Natural killer cell (primary cell): Measurements from ENCODE around the gene PTPRN2. TPM values are rescaled to one million over a fixed set of nuclear protein-coding genes. Genes with fewer than 3 reads are reported as not detected.

ENCODE experiments used
- ATAC-seq, 3 donors: fragments of 150-1000 bp in 2 of 3; fragments of 200-7000 bp in 1 of 3; cut with Tn5 transposase; 1 replicate in 1 of 3; 2 replicates in 2 of 3; pipeline ENCODE4 v1.10.0; 2021; ENCODE audit warnings: mild to moderate bottlenecking in 2 of 3, moderate library complexity in 2 of 3
- DNase-seq, 2 donors: peaks; one replicate each; pipeline versions ENCODE4 v3.0.0 to v3.0.0-alpha.2; 2013 to 2021; ENCODE audit warnings: mixed read lengths in 1 of 2
- H3K27ac ChIP-seq: one replicate; pipeline ENCODE4 v1.5.1; 2013; ENCODE audit warnings: mild to moderate bottlenecking, low read length
- H3K27me3 ChIP-seq: one replicate; pipeline ENCODE4 v1.6.1; 2013; ENCODE audit warnings: low read length; ENCODE audit not compliant: control insufficient read depth, insufficient read depth
- H3K36me3 ChIP-seq: one replicate; pipeline ENCODE4 v1.6.1; 2013; ENCODE audit warnings: low read length; ENCODE audit not compliant: control insufficient read depth, insufficient read depth
- H3K4me1 ChIP-seq: one replicate; pipeline ENCODE4 v1.6.1; 2013; ENCODE audit warnings: low read length; ENCODE audit not compliant: control insufficient read depth, insufficient read depth
- H3K4me3 ChIP-seq: one replicate; pipeline ENCODE4 v1.5.1; 2013; ENCODE audit warnings: low read length
- H3K9me3 ChIP-seq: one replicate; pipeline ENCODE4 v1.6.1; 2013; ENCODE audit warnings: low read length; ENCODE audit not compliant: control insufficient read depth, insufficient read depth
- H3K27ac Mint-ChIP-seq, 2 donors: one replicate each; pipeline ENCODE4 v1.8.0; 2022; ENCODE audit warnings: mild to moderate bottlenecking in 2 of 2, mixed read lengths in 2 of 2, moderate library complexity in 1 of 2
- H3K27me3 Mint-ChIP-seq, 2 donors: one replicate each; pipeline ENCODE4 v1.8.0; 2022; ENCODE audit warnings: low read depth in 2 of 2, mixed read lengths in 2 of 2
- H3K36me3 Mint-ChIP-seq: one replicate; pipeline ENCODE4 v1.8.0; 2022; ENCODE audit warnings: mixed read lengths
- H3K4me1 Mint-ChIP-seq, 2 donors: one replicate each; pipeline ENCODE4 v1.8.0; 2022; ENCODE audit warnings: mixed read lengths in 2 of 2
- H3K4me3 Mint-ChIP-seq: one replicate; pipeline ENCODE4 v1.8.0; 2022; ENCODE audit warnings: mild to moderate bottlenecking, moderate library complexity, mixed read lengths
- H3K9me3 Mint-ChIP-seq, 2 donors: one replicate each; pipeline ENCODE4 v1.8.0; 2022; ENCODE audit warnings: mixed read lengths in 2 of 2
- WGBS: methylation state at CpG from one replicate; pipeline ENCODE4 v1.1.7; 2013; ENCODE audit warnings: missing lambda C conversion rate; ENCODE audit not compliant: insufficient coverage; 5-methylcytosine and 5-hydroxymethylcytosine counted together
- intact Hi-C: fragments of 100-400 bp; cut with micrococcal nuclease; formaldehyde crosslinking; loops from one replicate; pipeline ENCODE4 v1.14.2; 2022
- total RNA-seq, 4 donors: library from RNA; stranded (reverse); fragments of 120-200 nt in 1 of 4; gene quantifications; one replicate each; pipeline versions ENCODE4 v1.2.3 to v1.2.4, GENCODE V29; 2013 to 2022
- TF ChIP-seq, protein P1 (sequence below): fragments of 200-600 bp; IDR thresholded peaks from one replicate; pipeline ENCODE4 v1.8.0; 2022; ENCODE audit warnings: antibody characterized with exemption

PTPRN2 gene
- total RNA-seq, 3 donors from 2014 or later (not counting 1 experiment from before 2014, with no cell fraction given): 1.3 to 2.5 (median 1.9) TPM

GRCh38 chr7:158126661-158127060 is 461.0 kb downstream of the PTPRN2 start:
- intact Hi-C loops: no loop called here
- Histone ChIP-seq H3K27ac (no peak overlapping the region), H3K9me3 (peaks cover 21% of the 10 kb centered on the region), H3K27me3 (no peaks in the 10 kb centered on the region), H3K36me3 (no peaks in the 10 kb centered on the region), H3K4me1 (no peaks in the 10 kb centered on the region), H3K4me3 (no peak overlapping the region)
- DNase-seq (no peak), ATAC-seq (no peak)
- no peaks in the 10 kb centered on the region for H3K36me3 Mint-ChIP-seq
- no peaks in the 10 kb centered on the region for H3K4me1 Mint-ChIP-seq
- peaks cover 4 to 5% of the 10 kb centered on the region in 2 donors for H3K9me3 Mint-ChIP-seq
- H3K4me3 Mint-ChIP-seq: no peak overlapping the region
- no peak overlapping the region for H3K27ac Mint-ChIP-seq
- no peaks in the 10 kb centered on the region for H3K27me3 Mint-ChIP-seq
- TF ChIP-seq, protein P1, sequence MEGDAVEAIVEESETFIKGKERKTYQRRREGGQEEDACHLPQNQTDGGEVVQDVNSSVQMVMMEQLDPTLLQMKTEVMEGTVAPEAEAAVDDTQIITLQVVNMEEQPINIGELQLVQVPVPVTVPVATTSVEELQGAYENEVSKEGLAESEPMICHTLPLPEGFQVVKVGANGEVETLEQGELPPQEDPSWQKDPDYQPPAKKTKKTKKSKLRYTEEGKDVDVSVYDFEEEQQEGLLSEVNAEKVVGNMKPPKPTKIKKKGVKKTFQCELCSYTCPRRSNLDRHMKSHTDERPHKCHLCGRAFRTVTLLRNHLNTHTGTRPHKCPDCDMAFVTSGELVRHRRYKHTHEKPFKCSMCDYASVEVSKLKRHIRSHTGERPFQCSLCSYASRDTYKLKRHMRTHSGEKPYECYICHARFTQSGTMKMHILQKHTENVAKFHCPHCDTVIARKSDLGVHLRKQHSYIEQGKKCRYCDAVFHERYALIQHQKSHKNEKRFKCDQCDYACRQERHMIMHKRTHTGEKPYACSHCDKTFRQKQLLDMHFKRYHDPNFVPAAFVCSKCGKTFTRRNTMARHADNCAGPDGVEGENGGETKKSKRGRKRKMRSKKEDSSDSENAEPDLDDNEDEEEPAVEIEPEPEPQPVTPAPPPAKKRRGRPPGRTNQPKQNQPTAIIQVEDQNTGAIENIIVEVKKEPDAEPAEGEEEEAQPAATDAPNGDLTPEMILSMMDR: no peak
- WGBS: 95% methylated on average over 15 of the region's 15 CpGs

GRCh38 chr7:158125721-158126120 is 461.9 kb downstream of the PTPRN2 start:
- Mint-ChIP-seq H3K9me3 (peaks cover 8 to 9% of the 10 kb centered on the region in 2 donors), H3K4me1 (no peaks in the 10 kb centered on the region), H3K36me3 (no peaks in the 10 kb centered on the region), H3K4me3 (no peak overlapping the region), H3K27me3 (no peaks in the 10 kb centered on the region), H3K27ac (no peak overlapping the region)
- H3K9me3 ChIP-seq: peaks cover 25% of the 10 kb centered on the region
- no peak for ATAC-seq
- TF ChIP-seq, protein P1: no peak
- intact Hi-C loops: no loop called here
- DNase-seq: no peak
- no peak overlapping the region for H3K27ac ChIP-seq
- H3K36me3 ChIP-seq: no peaks in the 10 kb centered on the region
- no peaks in the 10 kb centered on the region for H3K27me3 ChIP-seq
- 86% methylated on average over 10 of the region's 22 CpGs for WGBS
- no peak overlapping the region for H3K4me3 ChIP-seq
- no peaks in the 10 kb centered on the region for H3K4me1 ChIP-seq

DNA sequence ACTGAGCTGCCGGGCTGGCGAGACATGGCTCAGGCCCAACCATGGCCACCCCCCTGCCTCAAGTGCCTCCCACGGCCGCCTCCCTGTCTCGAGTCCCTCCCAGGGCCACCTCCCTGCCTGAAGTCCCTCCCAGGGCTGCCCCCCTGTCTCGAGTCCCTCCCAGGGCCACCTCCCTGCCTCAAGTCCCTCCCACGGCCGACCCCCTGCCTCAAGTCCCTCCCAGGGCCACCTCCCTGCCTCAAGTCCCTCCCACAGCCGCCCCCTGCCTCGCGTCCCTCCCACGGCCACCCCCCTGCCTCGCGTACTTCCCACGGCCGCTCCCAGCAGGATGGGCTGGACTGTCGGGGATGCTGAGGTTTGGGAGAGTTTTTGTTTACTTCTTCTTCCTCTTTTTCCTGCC is 462.5 kb downstream of the PTPRN2 start:
- H3K27me3 ChIP-seq: no peaks in the 10 kb centered on the region
- intact Hi-C loops: no loop called here
- TF ChIP-seq, protein P1: no peak
- DNase-seq (no peak), ATAC-seq (no peak)
- H3K4me3 ChIP-seq: no peak overlapping the region
- 85% methylated on average over 15 of the region's 17 CpGs for WGBS
- Mint-ChIP-seq H3K27me3 (no peaks in the 10 kb centered on the region), H3K36me3 (no peaks in the 10 kb centered on the region), H3K27ac (no peak overlapping the region), H3K4me1 (no peaks in the 10 kb centered on the region), H3K9me3 (peaks cover 8 to 9% of the 10 kb centered on the region in 2 donors), H3K4me3 (no peak overlapping the region)
- no peak overlapping the region for H3K27ac ChIP-seq
- no peaks in the 10 kb centered on the region for H3K4me1 ChIP-seq
- peaks cover 29% of the 10 kb centered on the region for H3K9me3 ChIP-seq
- no peaks in the 10 kb centered on the region for H3K36me3 ChIP-seq

GRCh38 chr7:158124671-158125079 is 462.9 kb downstream of the PTPRN2 start:
- H3K4me1 ChIP-seq: no peaks in the 10 kb centered on the region
- no peak for ATAC-seq
- DNase-seq: no peak
- no peak overlapping the region for H3K27ac ChIP-seq
- no peak overlapping the region for H3K27ac Mint-ChIP-seq
- H3K27me3 ChIP-seq: no peaks in the 10 kb centered on the region
- peaks cover 9 to 10% of the 10 kb centered on the region in 2 donors for H3K9me3 Mint-ChIP-seq
- no peaks in the 10 kb centered on the region for H3K27me3 Mint-ChIP-seq
- 87% methylated on average over 14 of the region's 14 CpGs for WGBS
- peaks cover 29% of the 10 kb centered on the region for H3K9me3 ChIP-seq
- H3K4me3 Mint-ChIP-seq: no peak overlapping the region
- no peak overlapping the region for H3K4me3 ChIP-seq
- no peaks in the 10 kb centered on the region for H3K4me1 Mint-ChIP-seq
- H3K36me3 ChIP-seq: no peaks in the 10 kb centered on the region
- H3K36me3 Mint-ChIP-seq: no peaks in the 10 kb centered on the region
- TF ChIP-seq, protein P1: no peak
- intact Hi-C loops: no loop called here
